GM23338 (cell line): ENCODE data around the gene CBS.
"Not testable (repeated sequence)": the region's sequence is repeated elsewhere in the genome, so short reads cannot be mapped to it uniquely, and the experiment has no call there.

Source experiments
- CREB1 ChIP-seq: fragments of 250-450 bp; sonication (Bioruptor Pico); IDR thresholded peaks from 2 replicates; pipeline ENCODE4 v1.5.0; 2020; ENCODE audit warnings: low read depth, mild to moderate bottlenecking, moderate library complexity
- CTCF ChIP-seq, 2 experiments: fragments of 200-600 bp in 1 of 2; sonication (generic) in 1 of 2; conservative IDR thresholded peaks; 2 replicates each; pipeline versions ENCODE4 v1.5.1 to v1.6.1; 2016 to 2017; ENCODE audit warnings: antibody characterized with exemption in 2 of 2, low read depth in 2 of 2, mild to moderate bottlenecking in 2 of 2, moderate library complexity in 1 of 2
- ETS1 ChIP-seq: IDR thresholded peaks from 2 replicates; pipeline ENCODE4 v1.6.1; 2016; ENCODE audit warnings: antibody characterized with exemption
- EZH2 ChIP-seq: fragments of 200-600 bp; sonication (generic); IDR thresholded peaks from one replicate; pipeline ENCODE4 v1.8.0; 2017; ENCODE audit warnings: antibody characterized with exemption, mild to moderate bottlenecking, low read depth; ENCODE audit not compliant: unreplicated experiment
- EZH2phosphoT487 ChIP-seq: fragments of 200-600 bp; sonication (generic); IDR thresholded peaks from one replicate; pipeline ENCODE4 v1.8.1; 2018; ENCODE audit warnings: antibody characterized with exemption; ENCODE audit not compliant: unreplicated experiment
- JUNB ChIP-seq: IDR thresholded peaks from one replicate; pipeline ENCODE4 v1.6.1; 2016; ENCODE audit warnings: antibody characterized with exemption; ENCODE audit not compliant: unreplicated experiment
- NANOG ChIP-seq: IDR thresholded peaks from 2 replicates; pipeline ENCODE4 v1.6.1; 2016; ENCODE audit warnings: antibody characterized with exemption, borderline replicate concordance
- POLR2AphosphoS5 ChIP-seq: IDR thresholded peaks from 2 replicates; pipeline ENCODE4 v1.6.1; 2016; ENCODE audit warnings: antibody characterized with exemption, low read depth
- REST ChIP-seq: IDR thresholded peaks from one replicate; pipeline ENCODE4 v1.6.1; 2018; ENCODE audit warnings: antibody characterized with exemption; ENCODE audit not compliant: unreplicated experiment
- STAT1 ChIP-seq: IDR thresholded peaks from one replicate; pipeline ENCODE4 v1.6.1; 2016; ENCODE audit warnings: antibody characterized with exemption; ENCODE audit not compliant: unreplicated experiment
- ZNF114 ChIP-seq: fragments of 250-450 bp; sonication (Bioruptor Pico); IDR thresholded peaks from 2 replicates; pipeline ENCODE4 v1.5.0; 2020; ENCODE audit warnings: mild to moderate bottlenecking, moderate library complexity
- ZNF331 ChIP-seq: fragments of 250-450 bp; sonication (Bioruptor Pico); IDR thresholded peaks from 2 replicates; pipeline ENCODE4 v1.5.0; 2020; ENCODE audit warnings: low read depth, mild to moderate bottlenecking, moderate library complexity
- ZNF462 ChIP-seq: fragments of 250-450 bp; sonication (Bioruptor Pico); IDR thresholded peaks from 2 replicates; pipeline ENCODE4 v1.5.0; 2020; ENCODE audit warnings: mild to moderate bottlenecking, moderate library complexity

GRCh38 chr21:43082587-43083300, 7.1 kb upstream of the CBS start:
- not testable (repeated sequence) for TF ChIP-seq POLR2AphosphoS5; CTCF (conservative IDR thresholded peaks at IDR 0.05; ENCODE audit: low read depth in 2 of 2); EZH2; EZH2phosphoT487; REST; STAT1; ZNF114 (CRISPR knock-in tag); JUNB; NANOG; ZNF462 (CRISPR knock-in tag); CREB1 (CRISPR knock-in tag); ZNF331 (CRISPR knock-in tag); ETS1
